Lung (tissue), 12 donors: ENCODE data around the gene SRRM3. TPM values are rescaled to one million over a fixed set of nuclear protein-coding genes. Genes with fewer than 3 reads are reported as not detected.
"Not testable (repeated sequence)": the region's sequence is repeated elsewhere in the genome, so short reads cannot be mapped to it uniquely, and the experiment has no call there.

ENCODE experiments used
- ATAC-seq: fragments of 200-7000 bp; cut with Tn5 transposase; one replicate; pipeline ENCODE4 v1.9.1; 2020; ENCODE audit warnings: moderate number of reproducible peaks; ENCODE audit not compliant: insufficient read depth, low FRiP score
- DNase-seq, 3 donors: peaks; one replicate each; pipeline ENCODE4 v3.0.0-alpha.2; 2013 to 2017
- H3K27ac ChIP-seq, 2 donors: one replicate each; pipeline ENCODE4 v1.5.1; 2013; ENCODE audit warnings: mild to moderate bottlenecking in 2 of 2, moderate library complexity in 2 of 2, control low read depth in 1 of 2, inconsistent platforms in 1 of 2, low read depth in 1 of 2, low read length in 1 of 2
- H3K27me3 ChIP-seq, 3 donors: one replicate each; pipeline ENCODE4 v1.5.1; 2013; ENCODE audit warnings: low read length in 2 of 3; ENCODE audit not compliant: control insufficient read depth in 3 of 3, insufficient read depth in 3 of 3
- H3K36me3 ChIP-seq, 4 donors: one replicate each; pipeline ENCODE4 v1.5.1; 2013; ENCODE audit warnings: low read length in 4 of 4, mild to moderate bottlenecking in 1 of 4, moderate library complexity in 1 of 4; ENCODE audit not compliant: control insufficient read depth in 4 of 4, insufficient read depth in 4 of 4
- H3K4me1 ChIP-seq, 5 donors: one replicate each; pipeline ENCODE4 v1.5.1; 2013; ENCODE audit warnings: low read length in 5 of 5, mild to moderate bottlenecking in 2 of 5, moderate library complexity in 1 of 5; ENCODE audit not compliant: control insufficient read depth in 5 of 5, insufficient read depth in 5 of 5
- H3K4me3 ChIP-seq: one replicate; pipeline ENCODE4 v1.5.1; 2013; ENCODE audit warnings: mild to moderate bottlenecking, control low read depth, moderate library complexity
- H3K9ac ChIP-seq, 2 donors: one replicate each; pipeline ENCODE4 v1.5.1; 2013; ENCODE audit warnings: low read length in 2 of 2, control low read depth in 1 of 2; ENCODE audit not compliant: insufficient read depth in 1 of 2
- H3K9me3 ChIP-seq, 4 donors: one replicate each; pipeline ENCODE4 v1.5.1; 2013; ENCODE audit warnings: low read length in 3 of 4, mild to moderate bottlenecking in 1 of 4, moderate library complexity in 1 of 4; ENCODE audit not compliant: control insufficient read depth in 4 of 4, insufficient read depth in 3 of 4
- WGBS, 2 donors: extraction: QIAGEN DNeasy Blood & Tissue Kit; methylation state at CpG; one replicate each; pipeline ENCODE4 v1.1.7; 2013; 5-methylcytosine and 5-hydroxymethylcytosine counted together
- polyA plus RNA-seq, 2 donors: library from polyadenylated mRNA; stranded (reverse); fragments of 200-250 nt; gene quantifications; one replicate each; pipeline ENCODE4 v1.2.1, GENCODE V29; 2013
- total RNA-seq, 2 donors: library from RNA; depleted of rRNA in 1 of 2; stranded (reverse); fragments of >200 nt in 1 of 2; gene quantifications; one replicate each; pipeline ENCODE4 v1.2.1, GENCODE V29; 2014 to 2021
- TF ChIP-seq, protein P1 (sequence below): IDR thresholded peaks from 2 replicates; pipeline ENCODE4 v1.5.1; 2012; ENCODE audit warnings: mild to moderate bottlenecking; ENCODE audit errors: control extremely low read depth, extremely low read depth
- donor health status: control.
- donor health status: control.
- donor health status: Bipolar disorder and iron deficiency.
- donor health status: healthy.
- donor health status: DM: yes; HTN: yes; CAD: no.

SRRM3 gene
- total and polyA plus RNA-seq, 4 donors: 0.14 to 0.83 (median 0.63) TPM

- Histone ChIP-seq H3K9ac (no peak overlapping the region), H3K4me3 (no peak overlapping the region), H3K4me1 (peaks cover 0 to 9% (median 0%) of the 10 kb centered on the region in 5 donors), H3K9me3 (peaks cover 0 to 3% (median 0%) of the 10 kb centered on the region in 4 donors), H3K27me3 (peaks cover 0 to 54% (median 25%) of the 10 kb centered on the region in 3 donors), H3K27ac (no peak overlapping the region), H3K36me3 (no peaks in the 10 kb centered on the region)
- DNase-seq (no peak), ATAC-seq (no peak)
- TF ChIP-seq, protein P1, sequence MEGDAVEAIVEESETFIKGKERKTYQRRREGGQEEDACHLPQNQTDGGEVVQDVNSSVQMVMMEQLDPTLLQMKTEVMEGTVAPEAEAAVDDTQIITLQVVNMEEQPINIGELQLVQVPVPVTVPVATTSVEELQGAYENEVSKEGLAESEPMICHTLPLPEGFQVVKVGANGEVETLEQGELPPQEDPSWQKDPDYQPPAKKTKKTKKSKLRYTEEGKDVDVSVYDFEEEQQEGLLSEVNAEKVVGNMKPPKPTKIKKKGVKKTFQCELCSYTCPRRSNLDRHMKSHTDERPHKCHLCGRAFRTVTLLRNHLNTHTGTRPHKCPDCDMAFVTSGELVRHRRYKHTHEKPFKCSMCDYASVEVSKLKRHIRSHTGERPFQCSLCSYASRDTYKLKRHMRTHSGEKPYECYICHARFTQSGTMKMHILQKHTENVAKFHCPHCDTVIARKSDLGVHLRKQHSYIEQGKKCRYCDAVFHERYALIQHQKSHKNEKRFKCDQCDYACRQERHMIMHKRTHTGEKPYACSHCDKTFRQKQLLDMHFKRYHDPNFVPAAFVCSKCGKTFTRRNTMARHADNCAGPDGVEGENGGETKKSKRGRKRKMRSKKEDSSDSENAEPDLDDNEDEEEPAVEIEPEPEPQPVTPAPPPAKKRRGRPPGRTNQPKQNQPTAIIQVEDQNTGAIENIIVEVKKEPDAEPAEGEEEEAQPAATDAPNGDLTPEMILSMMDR: no peak
- 70 to 72% methylated on average over 17 of the region's 17 CpGs for WGBS, 2 donors
These were observed 81.8 kb downstream of the SRRM3 start for GRCh38 chr7:76283254-76284159.

DNA sequence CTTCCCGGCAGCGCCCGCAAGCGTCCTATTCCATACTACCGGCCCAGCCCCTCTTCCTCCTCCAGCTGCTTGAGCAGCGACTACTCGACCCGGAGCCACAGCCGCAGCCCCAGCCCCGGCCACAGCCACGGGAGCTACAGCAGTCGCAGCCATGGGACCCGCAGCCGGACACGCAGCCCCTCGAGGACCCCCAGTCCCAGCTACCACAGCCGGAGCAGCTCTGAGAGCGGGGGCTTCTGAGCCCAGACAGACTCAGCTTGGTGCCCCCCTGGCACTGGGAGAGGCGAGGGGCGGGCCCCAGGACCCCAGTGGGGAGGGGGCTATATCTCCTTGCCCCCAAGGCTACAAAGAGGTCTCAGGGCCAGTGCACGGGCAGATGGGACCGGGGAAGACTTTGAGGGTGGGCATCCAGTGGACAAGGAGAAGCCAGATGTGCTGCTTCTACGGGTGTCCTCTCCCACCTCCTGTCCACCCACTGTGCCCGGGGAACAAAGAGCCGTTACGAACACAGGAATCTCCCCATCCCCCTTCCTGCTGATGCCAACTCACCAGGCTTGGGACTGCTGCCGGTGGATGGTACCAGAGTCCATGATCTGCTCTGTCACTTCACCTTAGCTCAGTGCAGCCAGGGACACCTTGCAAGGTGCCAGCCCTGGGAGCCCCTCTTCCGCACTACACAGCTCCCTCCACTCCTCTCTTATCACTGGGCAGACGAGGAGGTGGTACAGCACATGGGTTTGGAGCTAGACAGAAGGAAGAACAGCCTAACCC lies 84.1 kb downstream of the SRRM3 start:
- DNase-seq: no peak
- 80 to 91% methylated on average over 29 of the region's 29 CpGs for whole genome bisulfite sequencing, 2 donors
- Histone ChIP-seq H3K4me1 (peaks cover 0 to 9% (median 0%) of the 10 kb centered on the region in 5 donors), H3K27ac (no peak overlapping the region), H3K27me3 (peaks cover 0 to 35% (median 12%) of the 10 kb centered on the region in 3 donors), H3K9ac (no peak overlapping the region), H3K4me3 (no peak overlapping the region), H3K9me3 (no peaks in the 10 kb centered on the region), H3K36me3 (no peaks in the 10 kb centered on the region)
- no peak for ATAC-seq
- TF ChIP-seq, protein P1: no peak

DNA sequence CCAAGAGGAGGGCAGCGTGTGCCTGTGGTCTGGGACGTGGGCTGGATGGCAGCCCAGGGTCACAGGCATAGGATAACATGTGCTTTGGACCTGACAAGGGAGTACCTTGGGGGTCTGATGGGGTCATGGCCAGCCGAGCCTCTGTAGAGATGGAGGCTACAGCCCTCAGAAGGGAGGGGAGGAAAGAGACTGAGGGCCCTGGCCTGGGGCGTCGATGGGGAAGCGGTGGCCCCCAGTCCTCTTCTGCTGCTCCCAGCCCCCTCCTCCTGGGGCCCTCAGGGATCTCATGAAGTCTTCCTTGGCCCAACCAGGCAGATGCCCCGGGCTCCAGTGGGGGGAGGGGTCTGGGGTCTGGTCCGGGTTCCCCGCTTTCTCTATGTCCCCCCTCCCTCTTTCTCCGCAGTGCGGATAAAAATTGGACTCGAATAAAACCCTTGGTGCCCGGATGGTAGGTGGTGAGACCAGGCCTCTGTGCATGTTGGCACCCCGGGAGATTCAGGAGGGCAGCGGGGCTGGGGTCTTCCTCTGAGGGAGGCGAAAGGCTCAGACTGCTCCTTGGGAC lies 85.2 kb downstream of the SRRM3 start:
- peaks cover 0 to 28% (median 6%) of the 10 kb centered on the region in 3 donors for H3K27me3 ChIP-seq
- ATAC-seq: no peak
- peaks cover 0 to 8% (median 0%) of the 10 kb centered on the region in 5 donors for H3K4me1 ChIP-seq
- TF ChIP-seq, protein P1: no peak
- H3K9ac ChIP-seq: no peak overlapping the region
- no peak overlapping the region for H3K4me3 ChIP-seq
- H3K36me3 ChIP-seq: no peaks in the 10 kb centered on the region
- H3K9me3 ChIP-seq: no peaks in the 10 kb centered on the region
- WGBS, 2 donors: 90 to 91% methylated on average over 16 of the region's 16 CpGs
- no peak for DNase-seq
- no peak overlapping the region for H3K27ac ChIP-seq

GRCh38 chr7:76290847-76291350 lies 89.2 kb downstream of the SRRM3 start:
- Histone ChIP-seq H3K4me1 (peaks cover 0 to 18% (median 8%) of the 10 kb centered on the region in 5 donors), H3K27ac (peak overlapping the region in 1 of 2 donors; percentile 98)
- not testable (repeated sequence) for ATAC-seq, H3K4me3 ChIP-seq, H3K36me3 ChIP-seq, H3K9ac ChIP-seq, H3K9me3 ChIP-seq, H3K27me3 ChIP-seq, DNase-seq
- 85 to 86% methylated on average over 6 of the region's 6 CpGs for WGBS, 2 donors
